ENCODE results near the gene FER1L5.

Gene FER1L5

DNA sequence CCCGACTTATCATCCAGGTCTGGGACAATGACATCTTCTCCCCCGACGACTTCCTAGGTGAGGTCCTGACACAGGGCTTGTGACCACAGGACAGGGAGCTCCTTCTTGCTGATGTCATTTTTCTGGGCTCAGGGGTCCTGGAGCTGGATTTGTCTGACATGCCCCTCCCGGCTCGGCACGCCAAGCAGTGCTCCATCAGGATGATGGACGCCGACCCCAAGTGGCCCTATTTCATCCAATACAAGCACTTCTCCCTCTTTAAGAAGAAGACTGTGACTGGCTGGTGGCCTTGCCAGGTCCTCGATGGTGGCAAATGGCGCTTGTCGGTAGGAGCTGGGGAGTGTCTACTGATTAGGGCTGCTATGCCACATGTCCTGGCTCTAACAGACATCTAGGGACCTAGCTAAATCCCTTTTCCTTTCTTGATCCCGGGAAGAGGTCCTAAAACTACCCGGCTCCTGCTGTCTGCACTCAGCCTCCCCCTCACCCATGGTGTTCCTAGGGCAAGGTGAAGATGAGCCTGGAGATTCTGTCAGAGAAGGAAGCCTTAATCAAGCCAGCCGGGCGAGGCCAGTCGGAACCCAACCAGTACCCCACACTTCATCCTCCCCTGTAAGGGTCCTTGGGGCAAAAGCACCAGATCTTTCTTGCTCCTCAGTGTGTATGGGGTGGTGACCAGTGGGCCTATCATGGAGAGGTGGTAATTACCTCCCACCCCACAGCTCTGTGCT is 60.6 kb downstream of the FER1L5 start:
- DNase-seq (ENCODE audit: low read depth), result no peak
- TF ChIP-seq, protein P1, sequence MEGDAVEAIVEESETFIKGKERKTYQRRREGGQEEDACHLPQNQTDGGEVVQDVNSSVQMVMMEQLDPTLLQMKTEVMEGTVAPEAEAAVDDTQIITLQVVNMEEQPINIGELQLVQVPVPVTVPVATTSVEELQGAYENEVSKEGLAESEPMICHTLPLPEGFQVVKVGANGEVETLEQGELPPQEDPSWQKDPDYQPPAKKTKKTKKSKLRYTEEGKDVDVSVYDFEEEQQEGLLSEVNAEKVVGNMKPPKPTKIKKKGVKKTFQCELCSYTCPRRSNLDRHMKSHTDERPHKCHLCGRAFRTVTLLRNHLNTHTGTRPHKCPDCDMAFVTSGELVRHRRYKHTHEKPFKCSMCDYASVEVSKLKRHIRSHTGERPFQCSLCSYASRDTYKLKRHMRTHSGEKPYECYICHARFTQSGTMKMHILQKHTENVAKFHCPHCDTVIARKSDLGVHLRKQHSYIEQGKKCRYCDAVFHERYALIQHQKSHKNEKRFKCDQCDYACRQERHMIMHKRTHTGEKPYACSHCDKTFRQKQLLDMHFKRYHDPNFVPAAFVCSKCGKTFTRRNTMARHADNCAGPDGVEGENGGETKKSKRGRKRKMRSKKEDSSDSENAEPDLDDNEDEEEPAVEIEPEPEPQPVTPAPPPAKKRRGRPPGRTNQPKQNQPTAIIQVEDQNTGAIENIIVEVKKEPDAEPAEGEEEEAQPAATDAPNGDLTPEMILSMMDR (conservative IDR thresholded peaks at IDR 0.05; ENCODE audit: low read depth, low read length), result no peak

DNA sequence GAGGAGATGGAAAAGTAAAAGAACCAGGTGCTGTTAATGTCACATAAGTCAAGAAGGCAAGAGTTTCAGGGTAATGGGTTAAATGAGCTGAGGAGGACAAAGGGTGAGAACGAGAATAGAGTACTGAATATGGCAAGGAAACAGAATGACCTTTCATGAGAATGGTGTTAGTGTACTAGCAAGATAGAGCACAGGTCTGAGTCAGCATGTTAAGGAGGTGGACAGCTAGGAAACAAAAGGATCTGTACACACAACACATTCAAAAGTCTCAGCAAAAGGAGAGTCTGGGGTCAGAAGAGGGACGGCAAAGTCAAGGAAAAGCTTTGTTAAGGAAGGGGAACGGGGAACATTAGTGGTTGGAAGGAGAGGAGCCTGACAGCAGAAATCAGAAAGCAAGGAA is 68.4 kb downstream of the FER1L5 start:
- no peak overlapping the region for H3K4me3 ChIP-seq (ENCODE audit: low read length)

More for the DNA sequence above, 60.6 kb downstream of the FER1L5 start:
- no peak overlapping the region for H3K4me3 ChIP-seq (ENCODE audit: low read length)

DNA sequence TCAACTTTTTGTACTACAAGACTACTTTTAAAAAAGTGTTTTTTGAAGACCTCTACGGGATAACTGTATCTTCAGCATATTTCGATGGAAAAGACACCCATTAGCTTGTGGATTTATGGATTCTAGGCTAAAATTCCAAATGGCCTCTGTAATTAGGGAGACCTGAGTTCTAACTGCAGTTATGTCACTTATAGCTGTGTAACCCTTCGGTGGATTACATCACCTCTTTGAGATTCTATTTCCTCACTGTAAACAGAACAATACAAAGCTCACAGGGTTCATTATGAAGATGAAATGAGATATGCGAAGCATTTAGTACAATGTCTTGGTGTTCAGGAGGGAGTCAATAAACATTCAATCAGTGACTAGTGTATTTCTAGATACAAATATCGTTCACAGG is 73.1 kb downstream of the FER1L5 start:
- TF ChIP-seq, protein P1 (conservative IDR thresholded peaks at IDR 0.05; ENCODE audit: low read depth, low read length), result no peak
- DNase-seq (ENCODE audit: low read depth), result no peak
- no peak overlapping the region for H3K4me3 ChIP-seq (ENCODE audit: low read length)

More for the DNA sequence above, 68.4 kb downstream of the FER1L5 start:
- TF ChIP-seq, protein P1 (conservative IDR thresholded peaks at IDR 0.05; ENCODE audit: low read depth, low read length), result no peak
- no peak for DNase-seq (ENCODE audit: low read depth)

DNA sequence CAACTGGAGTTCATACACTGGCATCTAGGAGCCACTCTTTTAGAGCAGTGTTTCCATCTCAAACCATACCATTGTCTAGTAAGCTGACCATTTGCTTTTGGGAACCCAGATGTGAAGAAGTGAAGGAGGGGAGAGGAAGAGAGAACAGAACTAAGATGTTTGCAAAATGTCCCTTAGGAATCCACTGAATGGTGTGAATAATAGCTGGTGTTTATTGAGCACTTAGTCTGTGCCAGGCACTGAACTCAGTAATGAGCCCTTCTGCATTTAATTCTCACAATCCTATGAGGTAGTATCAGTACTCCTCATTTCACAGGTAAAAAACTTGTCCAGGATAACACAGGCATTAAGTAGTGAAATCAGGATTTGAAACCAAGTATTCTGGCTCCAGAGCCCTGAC is 73.8 kb downstream of the FER1L5 start:
- TF ChIP-seq, protein P1 (conservative IDR thresholded peaks at IDR 0.05; ENCODE audit: low read depth, low read length), result no peak
- H3K4me3 ChIP-seq (ENCODE audit: low read length), result no peak overlapping the region
- no peak for DNase-seq (ENCODE audit: low read depth)

DNA sequence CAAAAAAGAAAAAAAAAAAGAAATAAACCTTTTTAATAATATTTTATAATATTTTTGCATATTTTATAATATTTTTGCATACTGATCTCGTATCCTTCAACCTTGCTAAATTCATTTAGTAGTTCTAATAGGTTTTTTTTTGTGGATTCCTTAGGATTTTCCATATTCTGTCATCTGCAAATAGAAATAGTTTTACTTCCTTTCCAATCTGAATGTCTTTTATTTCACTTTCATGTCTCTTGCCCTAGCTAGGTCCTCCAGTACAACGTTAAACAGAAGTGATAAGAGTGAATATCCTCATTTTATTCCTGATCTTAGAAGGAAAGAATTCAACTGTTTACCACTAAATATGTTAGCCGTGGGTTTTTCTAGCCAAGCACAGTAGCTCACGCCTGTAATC is 83.6 kb downstream of the FER1L5 start:
- H3K4me3 ChIP-seq (ENCODE audit: low read length), result no peak overlapping the region
- TF ChIP-seq, protein P1 (conservative IDR thresholded peaks at IDR 0.05; ENCODE audit: low read depth, low read length), result no peak
- DNase-seq (ENCODE audit: low read depth), result no peak

DNA sequence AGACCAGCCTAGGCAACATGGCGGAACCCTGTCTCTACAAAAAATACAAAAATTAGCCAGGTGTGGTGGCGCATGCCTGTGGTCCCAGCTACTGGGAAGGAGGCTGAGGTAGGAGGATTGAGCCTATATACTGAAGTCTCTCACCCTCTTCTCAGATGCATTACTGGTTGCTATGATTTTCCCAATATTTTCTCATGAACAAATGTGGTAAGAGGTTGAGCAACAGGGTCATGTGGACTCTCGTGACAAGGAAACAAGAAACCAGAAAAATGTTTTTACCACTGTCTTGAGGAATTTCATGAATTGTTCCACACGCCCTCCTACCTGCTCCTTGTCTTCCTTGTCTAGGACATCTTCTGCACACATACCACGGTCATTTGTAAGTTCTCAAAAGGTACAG is 84.9 kb downstream of the FER1L5 start:
- no peak for DNase-seq (ENCODE audit: low read depth)
- TF ChIP-seq, protein P1 (conservative IDR thresholded peaks at IDR 0.05; ENCODE audit: low read depth, low read length), result no peak
- no peak overlapping the region for H3K4me3 ChIP-seq (ENCODE audit: low read length)

DNA sequence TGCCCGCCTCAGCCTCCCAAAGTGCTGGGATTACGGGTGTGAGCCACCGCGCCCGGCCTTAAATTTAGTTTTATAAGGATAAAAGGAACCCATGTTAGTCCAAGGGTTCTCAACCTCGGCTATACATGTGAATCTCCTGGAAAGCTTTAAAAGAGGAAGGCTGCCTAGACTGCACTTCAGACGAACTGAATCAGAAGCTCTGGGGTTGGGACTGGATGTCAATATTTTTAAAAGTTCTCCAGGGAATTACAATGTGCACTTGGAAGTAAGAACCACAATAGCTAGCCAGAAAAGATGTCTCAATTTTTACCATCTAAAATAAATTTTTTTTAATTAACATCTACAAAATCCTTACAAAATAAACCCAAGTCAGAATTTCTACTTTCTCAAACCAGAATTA is 87.2 kb downstream of the FER1L5 start:
- TF ChIP-seq, protein P1 (conservative IDR thresholded peaks at IDR 0.05; ENCODE audit: low read depth, low read length), result no peak
- no peak overlapping the region for H3K4me3 ChIP-seq (ENCODE audit: low read length)
- no peak for DNase-seq (ENCODE audit: low read depth)

Measured in retinal pigment epithelial cell (primary cell).